Epithelial cell of esophagus (primary cell): ENCODE data around the gene MYCL.
A peak's percentile ranks its signal among the peaks of the same experiment; 100 is the strongest.

ENCODE experiments used
- DNase-seq: peaks from one replicate; pipeline ENCODE4 v3.0.0; 2010; ENCODE audit warnings: low read depth
- H3K4me3 ChIP-seq: 2 replicates; pipeline ENCODE4 v1.5.1; 2011; ENCODE audit warnings: mild to moderate bottlenecking, low read length, control low read depth
- TF ChIP-seq, protein P1 (sequence below): IDR thresholded peaks from 2 replicates; pipeline ENCODE4 v1.5.1; 2011; ENCODE audit warnings: low read depth, mild to moderate bottlenecking, low read length, control low read depth, inconsistent platforms; ENCODE audit not compliant: insufficient read depth; ENCODE audit errors: missing control alignments

The MYCL gene

DNA sequence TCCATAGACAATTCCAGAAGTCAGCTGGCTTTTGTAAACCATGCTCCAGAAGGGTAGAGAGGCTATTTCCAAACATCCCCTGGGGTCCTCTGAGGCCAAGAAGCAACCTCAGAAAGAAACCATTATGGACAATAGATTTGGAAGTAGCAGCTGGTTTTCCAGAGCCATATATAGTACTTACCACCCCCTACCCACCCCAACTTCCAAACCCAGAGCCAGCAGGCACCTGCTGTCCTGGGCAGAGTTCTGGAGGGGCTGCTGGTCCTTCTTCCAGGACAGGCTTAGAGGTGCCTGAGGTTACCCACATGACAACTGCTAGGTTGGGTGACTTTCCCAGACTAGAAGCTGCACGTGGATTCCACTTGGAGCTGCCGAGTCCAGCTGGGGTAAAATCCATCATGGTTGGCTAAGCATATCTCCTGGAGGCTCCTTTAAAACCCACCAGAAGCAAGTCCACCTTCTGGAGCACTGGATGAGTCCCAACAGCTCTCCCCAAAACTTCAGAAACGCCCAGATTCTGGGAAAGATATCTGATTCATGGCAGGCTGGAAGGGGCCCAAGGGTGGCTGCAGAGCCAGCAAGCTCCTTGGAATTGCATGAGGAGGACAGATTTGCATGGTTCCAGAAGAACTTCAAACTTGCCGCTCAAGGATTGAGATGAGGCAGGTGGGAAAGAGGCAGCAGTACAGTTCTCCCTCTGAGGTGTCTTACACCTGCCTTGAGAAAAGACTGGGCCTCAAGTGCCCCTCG lies 5.8 kb downstream of the MYCL start:
- TF ChIP-seq, protein P1, sequence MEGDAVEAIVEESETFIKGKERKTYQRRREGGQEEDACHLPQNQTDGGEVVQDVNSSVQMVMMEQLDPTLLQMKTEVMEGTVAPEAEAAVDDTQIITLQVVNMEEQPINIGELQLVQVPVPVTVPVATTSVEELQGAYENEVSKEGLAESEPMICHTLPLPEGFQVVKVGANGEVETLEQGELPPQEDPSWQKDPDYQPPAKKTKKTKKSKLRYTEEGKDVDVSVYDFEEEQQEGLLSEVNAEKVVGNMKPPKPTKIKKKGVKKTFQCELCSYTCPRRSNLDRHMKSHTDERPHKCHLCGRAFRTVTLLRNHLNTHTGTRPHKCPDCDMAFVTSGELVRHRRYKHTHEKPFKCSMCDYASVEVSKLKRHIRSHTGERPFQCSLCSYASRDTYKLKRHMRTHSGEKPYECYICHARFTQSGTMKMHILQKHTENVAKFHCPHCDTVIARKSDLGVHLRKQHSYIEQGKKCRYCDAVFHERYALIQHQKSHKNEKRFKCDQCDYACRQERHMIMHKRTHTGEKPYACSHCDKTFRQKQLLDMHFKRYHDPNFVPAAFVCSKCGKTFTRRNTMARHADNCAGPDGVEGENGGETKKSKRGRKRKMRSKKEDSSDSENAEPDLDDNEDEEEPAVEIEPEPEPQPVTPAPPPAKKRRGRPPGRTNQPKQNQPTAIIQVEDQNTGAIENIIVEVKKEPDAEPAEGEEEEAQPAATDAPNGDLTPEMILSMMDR, result no peak
- no peak overlapping the region for H3K4me3 ChIP-seq
- no peak for DNase-seq

DNA sequence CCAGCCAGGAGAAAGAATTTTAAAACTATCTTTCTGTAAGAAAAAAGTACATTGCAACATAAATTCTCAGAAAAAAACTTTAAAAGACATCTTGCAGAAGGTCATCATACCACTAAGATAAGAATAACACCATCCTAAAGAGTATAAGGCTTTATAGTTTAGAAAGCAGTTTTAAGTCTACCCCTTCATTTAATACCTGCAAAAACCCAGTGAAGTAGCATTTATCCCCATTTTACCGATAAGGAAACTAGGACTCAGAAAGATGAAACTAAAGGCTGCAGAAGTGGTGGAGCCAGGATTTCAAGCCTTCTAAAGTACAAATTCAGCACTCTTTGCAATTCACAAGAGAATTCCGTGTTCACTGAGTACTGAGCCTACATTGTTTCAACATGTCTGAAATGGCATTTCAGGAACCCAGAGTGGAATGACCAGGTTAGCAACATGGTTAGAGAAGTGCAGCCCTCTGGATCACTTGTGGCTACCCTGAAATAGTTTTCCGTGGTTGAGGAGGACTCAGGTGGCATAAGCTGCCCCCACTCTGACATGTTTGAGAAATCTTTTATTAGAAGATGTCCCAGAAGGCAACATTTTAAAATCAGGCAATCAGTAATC lies 6.7 kb downstream of the MYCL start:
- TF ChIP-seq, protein P1, result no peak
- no peak overlapping the region for H3K4me3 ChIP-seq
- peak; percentile 80 for DNase-seq

DNA sequence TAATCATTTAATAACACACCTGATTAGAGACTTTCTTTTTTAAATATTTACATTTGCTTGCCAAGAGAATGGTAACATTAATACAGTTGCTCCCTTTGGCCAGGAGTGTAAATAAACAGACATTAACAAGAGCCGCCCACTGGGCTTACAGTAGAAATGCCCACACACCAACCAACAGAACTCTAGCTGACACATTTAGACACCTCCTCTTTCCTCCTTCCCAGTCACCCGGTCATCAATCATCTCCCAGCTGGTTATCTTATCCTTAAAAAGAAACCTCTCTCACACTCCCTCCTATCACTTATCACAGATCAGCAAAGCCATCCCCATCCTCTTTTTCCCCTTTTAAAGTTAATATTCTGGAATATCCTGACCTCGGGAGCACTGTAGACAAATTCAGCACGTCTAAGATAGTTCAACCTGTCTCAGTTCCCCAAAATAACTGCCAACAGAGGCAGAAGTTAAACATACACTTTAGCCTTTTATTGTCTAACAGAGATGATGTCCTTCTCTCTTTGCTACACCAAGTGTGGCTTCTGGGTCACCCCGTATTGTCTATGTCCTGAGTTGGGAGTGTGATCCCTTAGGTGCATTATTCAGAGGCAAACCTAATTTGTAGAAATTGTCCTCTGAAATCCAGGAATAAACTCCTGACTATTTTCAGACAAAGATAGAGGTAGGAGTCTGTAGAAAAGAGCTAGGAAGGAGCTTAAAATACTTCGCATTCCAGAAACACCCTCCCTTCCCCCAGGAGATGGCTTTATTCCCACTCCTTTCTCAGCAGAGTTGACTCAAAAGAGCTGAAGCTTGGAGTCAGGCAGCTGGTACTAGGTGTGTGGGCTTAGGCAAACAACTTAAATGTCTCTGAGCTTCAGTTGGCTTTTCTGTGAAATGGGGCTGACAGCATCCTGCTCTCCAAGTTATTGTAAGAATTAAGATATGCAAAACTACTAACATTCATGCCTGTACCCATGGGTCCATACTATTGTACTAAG lies 8.8 kb downstream of the MYCL start:
- peak overlapping the region; percentile 1 for H3K4me3 ChIP-seq

DNA sequence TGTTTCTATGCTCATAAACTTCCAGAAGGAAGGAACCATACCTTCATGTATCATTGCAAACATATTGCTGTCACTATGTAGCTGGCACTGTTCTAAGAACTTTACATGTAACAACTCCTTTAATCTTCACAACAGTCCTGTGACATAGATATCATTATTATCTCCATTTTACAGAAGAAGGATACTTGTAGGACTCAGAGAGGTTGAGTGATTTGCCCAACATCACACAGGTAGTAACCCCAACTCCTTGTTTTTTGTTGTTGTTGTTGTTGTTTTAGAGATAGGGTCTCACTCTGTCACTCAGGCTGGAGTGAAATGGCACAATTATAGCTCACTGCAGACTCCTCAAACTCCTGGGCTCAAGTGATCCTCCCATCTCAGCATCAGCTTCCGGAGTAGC lies 10.8 kb downstream of the MYCL start:
- TF ChIP-seq, protein P1, result no peak
- no peak overlapping the region for H3K4me3 ChIP-seq
- DNase-seq, result no peak

More for the DNA sequence above, 8.8 kb downstream of the MYCL start:
- TF ChIP-seq, protein P1, result no peak
- DNase-seq, result peak; percentile 87

DNA sequence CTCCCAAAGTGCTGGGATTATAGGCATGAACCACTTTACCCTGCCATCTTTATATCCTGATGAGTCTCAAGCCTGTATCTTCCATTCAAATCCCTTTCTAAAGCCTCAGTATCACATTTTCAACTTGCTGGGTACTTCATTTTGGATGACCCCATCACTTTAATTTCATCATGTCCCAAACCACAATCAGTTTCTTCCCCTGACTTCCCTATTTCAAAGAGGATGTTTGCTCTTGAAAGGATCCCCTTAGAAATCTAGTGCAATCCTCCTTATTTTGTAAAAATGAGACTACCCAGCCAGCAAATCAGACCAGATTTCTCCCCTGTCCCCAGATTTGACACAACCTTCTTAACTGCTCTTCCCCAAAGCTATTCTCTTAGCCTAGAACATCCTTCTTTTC lies 11.4 kb downstream of the MYCL start:
- TF ChIP-seq, protein P1, result no peak
- no peak for DNase-seq
- no peak overlapping the region for H3K4me3 ChIP-seq

DNA sequence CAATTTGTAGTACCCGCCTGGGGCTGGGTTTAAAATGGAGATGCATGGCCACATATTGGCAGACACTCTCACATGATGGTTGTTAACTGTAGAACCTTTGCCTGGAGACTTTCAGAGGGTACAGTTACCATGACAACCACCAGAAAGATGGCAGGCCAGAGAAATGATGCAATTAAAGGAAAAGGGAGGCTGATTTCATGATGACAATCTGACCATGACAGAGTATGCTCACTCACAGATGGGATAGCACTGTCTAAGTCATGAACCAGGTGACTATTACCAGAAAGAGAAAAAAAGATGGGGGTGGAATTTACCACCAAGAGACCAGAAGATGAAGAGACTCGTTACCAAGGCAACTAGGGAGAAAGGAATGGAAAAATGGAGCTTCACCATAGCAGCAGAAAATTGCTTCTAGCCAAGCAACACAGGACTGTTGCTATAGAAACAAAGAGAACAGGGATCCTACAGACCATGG lies 14.9 kb downstream of the MYCL start:
- TF ChIP-seq, protein P1, result no peak
- no peak for DNase-seq
- H3K4me3 ChIP-seq, result no peak overlapping the region
